Ishikawa (cell line): ENCODE results near the gene PLXDC2.

Experiments
- CEBPB ChIP-seq: IDR thresholded peaks from 2 replicates; pipeline ENCODE4 v1.6.1; 2012
- CREB1 ChIP-seq: IDR thresholded peaks from 2 replicates; pipeline ENCODE4 v1.6.1; 2012; ENCODE audit warnings: low read depth
- EGR1 ChIP-seq: IDR thresholded peaks from 2 replicates; pipeline ENCODE4 v1.6.1; 2012
- EP300 ChIP-seq: IDR thresholded peaks from 2 replicates; pipeline ENCODE4 v1.6.1; 2012; ENCODE audit warnings: borderline replicate concordance
- FOXM1 ChIP-seq: IDR thresholded peaks from 2 replicates; pipeline ENCODE4 v1.6.1; 2012; ENCODE audit warnings: low read depth, borderline replicate concordance
- MAX ChIP-seq: IDR thresholded peaks from 2 replicates; pipeline ENCODE4 v1.6.1; 2012
- NFIC ChIP-seq: IDR thresholded peaks from 2 replicates; pipeline ENCODE4 v1.6.1; 2012
- RAD21 ChIP-seq: IDR thresholded peaks from 2 replicates; pipeline ENCODE4 v1.6.1; 2012; ENCODE audit warnings: low read depth
- TAF1 ChIP-seq: IDR thresholded peaks from 2 replicates; pipeline ENCODE4 v1.6.1; 2012; ENCODE audit warnings: low read depth, mild to moderate bottlenecking
- TCF12 ChIP-seq: IDR thresholded peaks from 2 replicates; pipeline ENCODE4 v1.6.1; 2012; ENCODE audit warnings: low read depth
- TEAD4 ChIP-seq: IDR thresholded peaks from 2 replicates; pipeline ENCODE4 v1.6.1; 2012
- USF1 ChIP-seq: IDR thresholded peaks from 2 replicates; pipeline ENCODE4 v1.6.1; 2012
- YY1 ChIP-seq: IDR thresholded peaks from 2 replicates; pipeline ENCODE4 v1.6.1; 2012; ENCODE audit warnings: low read depth
- ZBTB7A ChIP-seq: IDR thresholded peaks from 2 replicates; pipeline ENCODE4 v1.6.1; 2012; ENCODE audit warnings: low read depth
- TF ChIP-seq, protein P1 (sequence below): IDR thresholded peaks from 2 replicates; pipeline ENCODE4 v1.6.1; 2012; ENCODE audit warnings: low read depth, mild to moderate bottlenecking

Gene PLXDC2

DNA sequence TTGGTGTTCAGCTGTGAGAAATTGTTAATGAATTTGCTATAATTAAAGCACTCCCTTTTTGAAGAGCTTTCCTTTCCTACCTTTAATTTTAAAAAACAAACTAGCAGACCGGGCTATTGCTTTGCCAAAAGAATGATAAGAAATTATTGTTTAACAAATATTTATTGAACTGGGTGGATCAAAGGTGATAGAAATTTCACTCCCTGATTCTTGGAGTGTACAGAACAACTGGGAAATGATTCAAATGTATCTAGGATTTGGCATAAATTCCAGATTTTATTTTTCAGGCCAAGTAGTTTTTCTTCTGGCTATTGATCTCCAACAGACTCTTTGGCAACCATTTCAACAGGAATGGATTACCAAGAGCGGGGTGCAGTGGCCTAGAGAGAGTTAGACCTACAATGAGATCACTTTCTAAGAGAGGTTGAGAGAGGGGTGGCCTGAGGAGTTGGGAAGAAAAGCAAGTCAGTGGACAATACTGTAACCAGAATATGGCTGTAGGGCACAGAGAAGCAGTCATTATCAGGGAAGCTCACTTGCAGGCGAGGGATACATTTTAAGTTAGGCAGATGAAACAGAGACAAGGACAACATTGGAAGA, 71.9 kb downstream of the PLXDC2 start:
- TF ChIP-seq FOXM1: no peak
- no peak for TF ChIP-seq CEBPB
- no peak for TF ChIP-seq TEAD4
- no peak for TF ChIP-seq YY1
- TF ChIP-seq EGR1: no peak
- TF ChIP-seq MAX: no peak

- TF ChIP-seq NFIC (no peak), ZBTB7A (no peak), MAX (no peak), TEAD4 (no peak), RAD21 (no peak), CEBPB (no peak), EP300 (no peak), FOXM1 (no peak), TAF1 (no peak), TCF12 (no peak), USF1 (no peak), YY1 (no peak), CREB1 (no peak), EGR1 (no peak)
- TF ChIP-seq, protein P1, sequence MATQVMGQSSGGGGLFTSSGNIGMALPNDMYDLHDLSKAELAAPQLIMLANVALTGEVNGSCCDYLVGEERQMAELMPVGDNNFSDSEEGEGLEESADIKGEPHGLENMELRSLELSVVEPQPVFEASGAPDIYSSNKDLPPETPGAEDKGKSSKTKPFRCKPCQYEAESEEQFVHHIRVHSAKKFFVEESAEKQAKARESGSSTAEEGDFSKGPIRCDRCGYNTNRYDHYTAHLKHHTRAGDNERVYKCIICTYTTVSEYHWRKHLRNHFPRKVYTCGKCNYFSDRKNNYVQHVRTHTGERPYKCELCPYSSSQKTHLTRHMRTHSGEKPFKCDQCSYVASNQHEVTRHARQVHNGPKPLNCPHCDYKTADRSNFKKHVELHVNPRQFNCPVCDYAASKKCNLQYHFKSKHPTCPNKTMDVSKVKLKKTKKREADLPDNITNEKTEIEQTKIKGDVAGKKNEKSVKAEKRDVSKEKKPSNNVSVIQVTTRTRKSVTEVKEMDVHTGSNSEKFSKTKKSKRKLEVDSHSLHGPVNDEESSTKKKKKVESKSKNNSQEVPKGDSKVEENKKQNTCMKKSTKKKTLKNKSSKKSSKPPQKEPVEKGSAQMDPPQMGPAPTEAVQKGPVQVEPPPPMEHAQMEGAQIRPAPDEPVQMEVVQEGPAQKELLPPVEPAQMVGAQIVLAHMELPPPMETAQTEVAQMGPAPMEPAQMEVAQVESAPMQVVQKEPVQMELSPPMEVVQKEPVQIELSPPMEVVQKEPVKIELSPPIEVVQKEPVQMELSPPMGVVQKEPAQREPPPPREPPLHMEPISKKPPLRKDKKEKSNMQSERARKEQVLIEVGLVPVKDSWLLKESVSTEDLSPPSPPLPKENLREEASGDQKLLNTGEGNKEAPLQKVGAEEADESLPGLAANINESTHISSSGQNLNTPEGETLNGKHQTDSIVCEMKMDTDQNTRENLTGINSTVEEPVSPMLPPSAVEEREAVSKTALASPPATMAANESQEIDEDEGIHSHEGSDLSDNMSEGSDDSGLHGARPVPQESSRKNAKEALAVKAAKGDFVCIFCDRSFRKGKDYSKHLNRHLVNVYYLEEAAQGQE: no peak
These were observed 73.0 kb downstream of the PLXDC2 start for GRCh38 chr10:19889256-19889655.

GRCh38 chr10:19891429-19891828, 75.2 kb downstream of the PLXDC2 start:
- TF ChIP-seq, protein P1: no peak
- TF ChIP-seq ZBTB7A: no peak
- TF ChIP-seq TCF12: no peak
- no peak for TF ChIP-seq FOXM1
- TF ChIP-seq EP300: no peak
- TF ChIP-seq USF1: no peak
- no peak for TF ChIP-seq TEAD4
- no peak for TF ChIP-seq CEBPB
- TF ChIP-seq MAX: no peak
- TF ChIP-seq EGR1: no peak
- TF ChIP-seq RAD21: no peak
- TF ChIP-seq NFIC: no peak
- TF ChIP-seq CREB1: no peak
- no peak for TF ChIP-seq TAF1
- no peak for TF ChIP-seq YY1

GRCh38 chr10:19892270-19892669, 76.0 kb downstream of the PLXDC2 start:
- TF ChIP-seq, protein P1: no peak
- TF ChIP-seq FOXM1: no peak
- no peak for TF ChIP-seq CREB1
- TF ChIP-seq RAD21: no peak
- TF ChIP-seq EP300: no peak

- no peak for TF ChIP-seq ZBTB7A
- no peak for TF ChIP-seq TEAD4
- TF ChIP-seq CEBPB: no peak
- TF ChIP-seq EGR1: no peak
- no peak for TF ChIP-seq FOXM1
- no peak for TF ChIP-seq CREB1
- TF ChIP-seq, protein P1: no peak
- no peak for TF ChIP-seq RAD21
- no peak for TF ChIP-seq TCF12
- no peak for TF ChIP-seq EP300
- TF ChIP-seq TAF1: no peak
- no peak for TF ChIP-seq NFIC
- no peak for TF ChIP-seq USF1
- TF ChIP-seq MAX: no peak
- no peak for TF ChIP-seq YY1
These were observed 76.4 kb downstream of the PLXDC2 start for GRCh38 chr10:19892677-19893076.
